Measurements from ENCODE around the gene FBN3. TPM values are rescaled to one million over a fixed set of nuclear protein-coding genes. Genes with fewer than 3 reads are reported as not detected.

FBN3 gene
- total RNA-seq, 1 experiment from 2014 or later = 0.10 TPM

- intact Hi-C loops (cut with micrococcal nuclease; ENCODE audit: unreplicated experiment) = no loop called here
These were observed 20.3 kb downstream of the FBN3 start for GRCh38 chr19:8129061-8129618.

GRCh38 chr19:8128551-8128950, 20.8 kb downstream of the FBN3 start:
- no peaks in the 10 kb centered on the region for H3K36me3 ChIP-seq (ENCODE audit: control insufficient read depth, insufficient read depth, low read length)
- CTCF ChIA-PET = no interaction called here
- POLR2A ChIA-PET = no interaction called here
- no peak overlapping the region for H3K27ac ChIP-seq (ENCODE audit: low read length)
- ATAC-seq (no peak), DNase-seq (ENCODE audit: low read depth, low spot score) (no peak)
- no peak overlapping the region for H3K4me3 ChIP-seq (ENCODE audit: low read depth in 2 of 2, low read length in 2 of 2)
- no peaks in the 10 kb centered on the region for H3K27me3 ChIP-seq (ENCODE audit: control insufficient read depth, insufficient read depth, low read length)
- in situ Hi-C loops (cut with HindIII; ENCODE audit: low pct_unique_long_range_greater_than_20kb, low sequenced_read_pairs) = no loop called here
- no peaks in the 10 kb centered on the region for H3K4me1 ChIP-seq (ENCODE audit: control insufficient read depth, insufficient read depth, low read length)
- no peak for TF ChIP-seq POLR2AphosphoS5 (IDR thresholded peaks at IDR 0.05; ENCODE audit: low read depth, low read length)
- no peak for TF ChIP-seq SIN3A (IDR thresholded peaks at IDR 0.05; ENCODE audit: borderline replicate concordance, insufficient read depth, low read depth, low read length)
- no peak for TF ChIP-seq REST (IDR thresholded peaks at IDR 0.05; ENCODE audit: insufficient read depth in 1 of 2, low read depth in 2 of 2, low read length in 1 of 2)
- no peak for TF ChIP-seq TCF7L2 (IDR thresholded peaks at IDR 0.05; ENCODE audit: low read depth, low read length)
- TF ChIP-seq CTCF (IDR thresholded peaks at IDR 0.05) = no peak
- no TSS peak for BruUV-seq (replicated peaks)
- intact Hi-C loops (cut with micrococcal nuclease; ENCODE audit: unreplicated experiment) = no loop called here
- H3K9me3 ChIP-seq (ENCODE audit: control insufficient read depth, insufficient read depth, low read depth, low read length) = no peaks in the 10 kb centered on the region

More at GRCh38 chr19:8129061-8129618, 20.3 kb downstream of the FBN3 start:
- no peak for ATAC-seq
- H3K36me3 ChIP-seq (ENCODE audit: control insufficient read depth, insufficient read depth, low read length) = no peaks in the 10 kb centered on the region
- H3K4me3 ChIP-seq (ENCODE audit: low read depth in 2 of 2, low read length in 2 of 2) = no peak overlapping the region
- POLR2A ChIA-PET = interaction anchor here (0.5 kb wide), 1 partner anchor 108 kb away, joined by 3 read pairs; no protein-coding TSS in a partner anchor
- H3K27ac ChIP-seq (ENCODE audit: low read length) = no peak overlapping the region
- DNase-seq (ENCODE audit: low read depth, low spot score) = no peak
- in situ Hi-C loops (cut with HindIII; ENCODE audit: low pct_unique_long_range_greater_than_20kb, low sequenced_read_pairs) = no loop called here
- H3K27me3 ChIP-seq (ENCODE audit: control insufficient read depth, insufficient read depth, low read length) = no peaks in the 10 kb centered on the region
- H3K4me1 ChIP-seq (ENCODE audit: control insufficient read depth, insufficient read depth, low read length) = no peaks in the 10 kb centered on the region
- no TSS peak for BruUV-seq (replicated peaks)
- CTCF ChIA-PET = no interaction called here
- no peaks in the 10 kb centered on the region for H3K9me3 ChIP-seq (ENCODE audit: control insufficient read depth, insufficient read depth, low read depth, low read length)
- no peak for TF ChIP-seq POLR2AphosphoS5 (IDR thresholded peaks at IDR 0.05; ENCODE audit: low read depth, low read length)
- TF ChIP-seq SIN3A (IDR thresholded peaks at IDR 0.05; ENCODE audit: borderline replicate concordance, insufficient read depth, low read depth, low read length) = no peak
- no peak for TF ChIP-seq CTCF (IDR thresholded peaks at IDR 0.05)
- no peak for TF ChIP-seq TCF7L2 (IDR thresholded peaks at IDR 0.05; ENCODE audit: low read depth, low read length)
- TF ChIP-seq REST (IDR thresholded peaks at IDR 0.05; ENCODE audit: insufficient read depth in 1 of 2, low read depth in 2 of 2, low read length in 1 of 2) = no peak

All from Panc1 (cell line).